CD14-positive monocyte (primary cell): Measurements from ENCODE around the gene RUFY4. TPM values are rescaled to one million over a fixed set of nuclear protein-coding genes. Genes with fewer than 3 reads are reported as not detected.

Source experiments
- DNase-seq, 3 donors: peaks; one replicate each; pipeline ENCODE4 v3.0.0-alpha.2; 2011 to 2022
- H2AFZ ChIP-seq: 2 replicates; pipeline ENCODE4 v1.6.0; 2012; ENCODE audit warnings: mild to moderate bottlenecking, low read depth, low read length, inconsistent platforms; ENCODE audit not compliant: insufficient read depth, poor library complexity, severe bottlenecking
- H3K27ac ChIP-seq, 2 donors: 1 replicate in 1 of 2; 2 replicates in 1 of 2; pipeline ENCODE4 v1.5.1; 2012 to 2013; ENCODE audit warnings: low read length in 2 of 2, control low read depth in 1 of 2, inconsistent platforms in 1 of 2, low read depth in 1 of 2, mild to moderate bottlenecking in 1 of 2
- H3K27me3 ChIP-seq, 2 donors: one replicate each; pipeline versions ENCODE4 v1.6.0 to v1.6.1; 2011 to 2013; ENCODE audit warnings: low read length in 2 of 2; ENCODE audit not compliant: control insufficient read depth in 2 of 2, insufficient read depth in 2 of 2
- H3K36me3 ChIP-seq, 2 donors: replicated peaks in 1 of 2; 1 replicate in 1 of 2; 2 replicates in 1 of 2; pipeline versions ENCODE4 v1.5.1 to v1.6.1; 2012 to 2013; ENCODE audit warnings: low read length in 2 of 2, control low read depth in 1 of 2, inconsistent platforms in 1 of 2, mild to moderate bottlenecking in 1 of 2; ENCODE audit not compliant: insufficient read depth in 2 of 2, control insufficient read depth in 1 of 2
- H3K4me1 ChIP-seq, 2 donors: 1 replicate in 1 of 2; 2 replicates in 1 of 2; pipeline versions ENCODE4 v1.5.1 to v1.6.1; 2012 to 2013; ENCODE audit warnings: low read length in 2 of 2, control low read depth in 1 of 2, inconsistent platforms in 1 of 2, mild to moderate bottlenecking in 1 of 2, moderate library complexity in 1 of 2; ENCODE audit not compliant: insufficient read depth in 2 of 2, control insufficient read depth in 1 of 2
- H3K4me2 ChIP-seq: replicated peaks from 2 replicates; pipeline ENCODE3; 2012; ENCODE audit warnings: low read length, moderate library complexity, mild to moderate bottlenecking; ENCODE audit not compliant: poor library complexity, severe bottlenecking; ENCODE audit errors: extremely low read depth
- H3K4me3 ChIP-seq, 3 experiments: fragments of 200-600 bp in 1 of 3; sonication (generic) in 1 of 3; replicated peaks in 1 of 3; 1 replicate in 2 of 3; 2 replicates in 1 of 3; pipeline ENCODE4 v1.5.1; 2011 to 2013; ENCODE audit warnings: low read length in 3 of 3, mild to moderate bottlenecking in 3 of 3, control low read depth in 2 of 3, low read depth in 2 of 3, inconsistent platforms in 1 of 3, moderate library complexity in 1 of 3
- H3K79me2 ChIP-seq: 2 replicates; pipeline ENCODE4 v1.6.0; 2012; ENCODE audit warnings: mild to moderate bottlenecking, control low read depth, inconsistent platforms, low read length, moderate library complexity; ENCODE audit not compliant: insufficient read depth
- H3K9ac ChIP-seq: 2 replicates; pipeline ENCODE4 v1.6.0; 2017; ENCODE audit warnings: low read length, mild to moderate bottlenecking; ENCODE audit not compliant: insufficient read depth, poor library complexity, severe bottlenecking
- H3K9me3 ChIP-seq, 2 donors: replicated peaks in 1 of 2; 1 replicate in 1 of 2; 2 replicates in 1 of 2; pipeline versions ENCODE4 v1.5.1 to v1.6.1; 2012 to 2013; ENCODE audit warnings: low read length in 2 of 2, control low read depth in 1 of 2; ENCODE audit not compliant: control insufficient read depth in 1 of 2, insufficient read depth in 1 of 2
- H4K20me1 ChIP-seq: 2 replicates; pipeline ENCODE4 v1.6.0; 2012; ENCODE audit warnings: mild to moderate bottlenecking, low read length, control low read depth, moderate library complexity; ENCODE audit not compliant: insufficient read depth
- H3K27ac Mint-ChIP-seq, 7 donors: one replicate each; pipeline ENCODE4 v1.8.0; 2020; ENCODE audit warnings: mild to moderate bottlenecking in 7 of 7, mixed read lengths in 7 of 7, moderate library complexity in 6 of 7, inconsistent platforms in 2 of 7
- H3K27me3 Mint-ChIP-seq, 3 donors: one replicate each; pipeline ENCODE4 v1.8.0; 2021 to 2022; ENCODE audit warnings: low read depth in 3 of 3, mild to moderate bottlenecking in 3 of 3, mixed read lengths in 3 of 3, moderate library complexity in 3 of 3, inconsistent platforms in 1 of 3
- H3K36me3 Mint-ChIP-seq, 2 donors: one replicate each; pipeline ENCODE4 v1.8.0; 2020; ENCODE audit warnings: mixed read lengths in 2 of 2, inconsistent platforms in 1 of 2, mild to moderate bottlenecking in 1 of 2
- H3K4me1 Mint-ChIP-seq: one replicate; pipeline ENCODE4 v1.8.0; 2020; ENCODE audit warnings: mild to moderate bottlenecking, mixed read lengths
- H3K4me3 Mint-ChIP-seq, 2 donors: one replicate each; pipeline ENCODE4 v1.8.0; 2020; ENCODE audit warnings: mild to moderate bottlenecking in 2 of 2, mixed read lengths in 2 of 2, moderate library complexity in 1 of 2
- H3K9me3 Mint-ChIP-seq, 7 donors: one replicate each; pipeline ENCODE4 v1.8.0; 2020 to 2022; ENCODE audit warnings: mixed read lengths in 7 of 7, mild to moderate bottlenecking in 6 of 7, moderate library complexity in 6 of 7, inconsistent platforms in 2 of 7
- WGBS: methylation state at CpG from one replicate; pipeline ENCODE4 v1.1.5; 2013; ENCODE audit warnings: missing lambda C conversion rate; ENCODE audit not compliant: insufficient coverage; 5-methylcytosine and 5-hydroxymethylcytosine counted together
- intact Hi-C, 2 donors: fragments of 100-400 bp; cut with micrococcal nuclease; formaldehyde crosslinking; loops; one replicate each; pipeline versions ENCODE4 v1.15.0 to v1.15.1; 2023
- polyA plus RNA-seq, 3 donors: library from polyadenylated mRNA; depleted of rRNA in 1 of 3; unstranded in 2 of 3; stranded (reverse) in 1 of 3; fragments of 300-500 nt in 2 of 3; fragments of >200 nt in 1 of 3; fragmentation: Illumina TruSeq in 2 of 3; gene quantifications; 1 replicate in 2 of 3; 2 replicates in 1 of 3; pipeline ENCODE4 v1.2.3, GENCODE V29; 2012 to 2021
- TF ChIP-seq, protein P1 (sequence below): fragments of 200-600 bp; IDR thresholded peaks from one replicate; pipeline ENCODE4 v1.8.0; 2022; ENCODE audit warnings: antibody characterized with exemption, mild to moderate bottlenecking

Gene RUFY4
- polyA plus RNA-seq, 3 donors, result 0.65 to 26.1 (median 0.68) TPM

DNA sequence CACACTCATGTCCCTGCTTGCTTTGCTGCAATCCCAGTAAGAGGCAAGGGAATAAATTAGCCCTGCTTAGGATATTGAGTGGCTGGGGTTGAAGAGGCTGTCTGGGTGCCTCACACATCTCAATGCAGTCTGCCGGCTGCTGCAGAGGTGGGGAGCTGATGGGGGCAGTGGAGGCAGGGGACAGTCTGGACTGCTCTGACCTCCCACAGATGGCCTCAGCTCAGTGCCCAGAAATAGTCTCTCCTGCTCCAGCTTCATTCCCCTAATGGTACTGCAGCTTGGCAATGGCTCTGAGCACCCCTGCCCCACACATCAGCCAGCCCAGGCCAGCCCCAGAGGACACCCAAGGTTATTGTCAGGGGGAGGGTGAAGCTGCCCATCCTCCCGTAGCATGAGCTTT is 44.7 kb upstream of the RUFY4 start:
- H3K36me3 Mint-ChIP-seq, result peaks cover 3 to 4% of the 10 kb centered on the region in 2 donors
- H3K27me3 Mint-ChIP-seq, result peaks cover 0 to 5% (median 3%) of the 10 kb centered on the region in 3 donors
- H3K9me3 Mint-ChIP-seq, result no peaks in the 10 kb centered on the region
- H2AFZ ChIP-seq, result no peak overlapping the region
- intact Hi-C loops, result no loop called here
- no CpG with 5 or more reads among the region's 2 CpGs for WGBS
- no peaks in the 10 kb centered on the region for H3K36me3 ChIP-seq
- H3K27me3 ChIP-seq, result no peaks in the 10 kb centered on the region
- no peaks in the 10 kb centered on the region for H4K20me1 ChIP-seq
- TF ChIP-seq, protein P1, sequence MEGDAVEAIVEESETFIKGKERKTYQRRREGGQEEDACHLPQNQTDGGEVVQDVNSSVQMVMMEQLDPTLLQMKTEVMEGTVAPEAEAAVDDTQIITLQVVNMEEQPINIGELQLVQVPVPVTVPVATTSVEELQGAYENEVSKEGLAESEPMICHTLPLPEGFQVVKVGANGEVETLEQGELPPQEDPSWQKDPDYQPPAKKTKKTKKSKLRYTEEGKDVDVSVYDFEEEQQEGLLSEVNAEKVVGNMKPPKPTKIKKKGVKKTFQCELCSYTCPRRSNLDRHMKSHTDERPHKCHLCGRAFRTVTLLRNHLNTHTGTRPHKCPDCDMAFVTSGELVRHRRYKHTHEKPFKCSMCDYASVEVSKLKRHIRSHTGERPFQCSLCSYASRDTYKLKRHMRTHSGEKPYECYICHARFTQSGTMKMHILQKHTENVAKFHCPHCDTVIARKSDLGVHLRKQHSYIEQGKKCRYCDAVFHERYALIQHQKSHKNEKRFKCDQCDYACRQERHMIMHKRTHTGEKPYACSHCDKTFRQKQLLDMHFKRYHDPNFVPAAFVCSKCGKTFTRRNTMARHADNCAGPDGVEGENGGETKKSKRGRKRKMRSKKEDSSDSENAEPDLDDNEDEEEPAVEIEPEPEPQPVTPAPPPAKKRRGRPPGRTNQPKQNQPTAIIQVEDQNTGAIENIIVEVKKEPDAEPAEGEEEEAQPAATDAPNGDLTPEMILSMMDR, result no peak
- no peak overlapping the region for H3K4me2 ChIP-seq
- DNase-seq, result no peak
- peaks cover 41% of the 10 kb centered on the region for H3K79me2 ChIP-seq
- peaks cover 27% of the 10 kb centered on the region for H3K4me1 Mint-ChIP-seq
- H3K27ac ChIP-seq, result no peak overlapping the region
- no peaks in the 10 kb centered on the region for H3K9me3 ChIP-seq
- no peak overlapping the region for H3K27ac Mint-ChIP-seq
- no peak overlapping the region for H3K9ac ChIP-seq
- no peak overlapping the region for H3K4me3 Mint-ChIP-seq
- H3K4me3 ChIP-seq, result no peak overlapping the region
- H3K4me1 ChIP-seq, result peaks cover 19 to 24% of the 10 kb centered on the region in 2 donors

DNA sequence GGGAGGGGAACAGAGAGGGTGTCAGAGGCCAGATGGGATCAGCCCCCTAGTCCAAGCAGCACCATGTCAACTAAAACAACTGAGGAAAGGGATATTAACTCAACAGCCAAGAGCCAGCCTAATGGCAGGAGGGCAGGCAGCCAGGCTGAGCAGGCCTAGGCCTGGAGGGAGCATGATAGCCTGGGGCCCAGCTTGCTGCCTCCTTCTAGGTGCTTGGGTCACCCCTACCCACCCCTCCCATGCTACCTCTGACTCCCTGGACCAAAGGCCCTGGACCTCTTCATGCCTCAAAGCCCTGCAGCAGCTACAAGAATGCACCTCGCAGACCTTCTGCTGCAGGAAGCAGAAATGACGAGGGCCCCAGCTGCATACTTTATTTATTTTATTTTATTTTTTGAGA is 44.2 kb upstream of the RUFY4 start:
- TF ChIP-seq, protein P1, result no peak
- no peaks in the 10 kb centered on the region for H4K20me1 ChIP-seq
- H3K36me3 Mint-ChIP-seq, result peaks cover 2 to 4% of the 10 kb centered on the region in 2 donors
- peaks cover 21% of the 10 kb centered on the region for H3K4me1 Mint-ChIP-seq
- no peak overlapping the region for H3K4me2 ChIP-seq
- H3K9me3 Mint-ChIP-seq, result no peaks in the 10 kb centered on the region
- DNase-seq, result no peak
- no CpG with 5 or more reads among the region's 2 CpGs for WGBS
- H3K4me3 Mint-ChIP-seq, result no peak overlapping the region
- H3K9me3 ChIP-seq, result no peaks in the 10 kb centered on the region
- no peak overlapping the region for H3K4me3 ChIP-seq
- H2AFZ ChIP-seq, result no peak overlapping the region
- peaks cover 0 to 5% (median 3%) of the 10 kb centered on the region in 3 donors for H3K27me3 Mint-ChIP-seq
- H3K36me3 ChIP-seq, result no peaks in the 10 kb centered on the region
- intact Hi-C loops, result no loop called here
- peaks cover 15 to 23% of the 10 kb centered on the region in 2 donors for H3K4me1 ChIP-seq
- H3K79me2 ChIP-seq, result peaks cover 39% of the 10 kb centered on the region
- H3K9ac ChIP-seq, result no peak overlapping the region
- no peak overlapping the region for H3K27ac ChIP-seq
- no peak overlapping the region for H3K27ac Mint-ChIP-seq
- H3K27me3 ChIP-seq, result no peaks in the 10 kb centered on the region
